ENCODE data around the gene KCTD10. TPM values are rescaled to one million over a fixed set of nuclear protein-coding genes. Genes with fewer than 3 reads are reported as not detected.
A peak's percentile ranks its signal among the peaks of the same experiment; 100 is the strongest.

Gene KCTD10
- total and polyA plus RNA-seq, 2 of the 13 experiments (the other 11 are each of a cell fraction or from before 2014, with no cell fraction given), result 6.9 to 25.4 TPM

DNA sequence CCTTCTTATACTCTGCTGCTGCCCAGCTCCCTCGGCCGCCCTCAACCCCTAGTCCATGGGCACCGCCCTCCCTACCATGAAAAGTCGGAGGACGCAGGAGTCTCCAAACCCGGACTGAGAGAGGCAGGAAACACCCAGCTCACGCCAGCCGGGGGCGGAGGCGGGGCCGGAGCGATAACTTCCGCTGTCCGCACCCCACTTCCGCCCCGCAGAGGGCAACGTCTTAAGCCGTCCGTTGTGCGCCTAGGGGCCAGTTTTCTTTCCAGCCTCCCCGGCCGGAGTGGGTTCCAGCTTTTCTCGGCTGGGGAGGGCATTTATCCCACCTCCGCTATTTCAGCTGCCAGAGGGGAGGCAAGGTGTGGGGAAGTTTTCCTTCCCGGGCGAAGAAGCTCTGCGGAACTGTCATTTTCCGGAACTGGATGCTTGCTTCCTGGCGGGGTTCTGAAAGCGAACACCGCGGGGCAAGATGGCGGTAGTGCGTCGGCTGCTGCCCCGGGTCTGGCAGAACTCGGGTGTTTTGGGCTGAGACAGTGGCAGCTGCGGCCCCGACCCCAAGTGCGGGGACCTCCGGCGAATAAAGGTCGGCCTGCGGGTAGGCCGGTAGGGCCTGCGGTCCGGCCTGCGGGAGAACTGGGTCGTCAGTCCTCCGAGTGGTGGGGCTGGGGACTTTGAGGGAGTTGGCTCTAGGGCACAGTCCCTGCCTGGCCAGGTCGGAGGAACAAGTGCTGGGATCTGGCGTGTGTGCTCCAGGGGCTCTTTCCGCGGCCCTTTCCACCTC, at the start of gene KCTD10, which contains the start of gene UBE3B (continued):
- peak; percentile 20; the same call in 1 of the 2 replicates for TF ChIP-seq TFAP4 (IDR thresholded peaks at IDR 0.05; ENCODE audit: borderline replicate concordance, low read depth)
- TF ChIP-seq, protein P1, sequence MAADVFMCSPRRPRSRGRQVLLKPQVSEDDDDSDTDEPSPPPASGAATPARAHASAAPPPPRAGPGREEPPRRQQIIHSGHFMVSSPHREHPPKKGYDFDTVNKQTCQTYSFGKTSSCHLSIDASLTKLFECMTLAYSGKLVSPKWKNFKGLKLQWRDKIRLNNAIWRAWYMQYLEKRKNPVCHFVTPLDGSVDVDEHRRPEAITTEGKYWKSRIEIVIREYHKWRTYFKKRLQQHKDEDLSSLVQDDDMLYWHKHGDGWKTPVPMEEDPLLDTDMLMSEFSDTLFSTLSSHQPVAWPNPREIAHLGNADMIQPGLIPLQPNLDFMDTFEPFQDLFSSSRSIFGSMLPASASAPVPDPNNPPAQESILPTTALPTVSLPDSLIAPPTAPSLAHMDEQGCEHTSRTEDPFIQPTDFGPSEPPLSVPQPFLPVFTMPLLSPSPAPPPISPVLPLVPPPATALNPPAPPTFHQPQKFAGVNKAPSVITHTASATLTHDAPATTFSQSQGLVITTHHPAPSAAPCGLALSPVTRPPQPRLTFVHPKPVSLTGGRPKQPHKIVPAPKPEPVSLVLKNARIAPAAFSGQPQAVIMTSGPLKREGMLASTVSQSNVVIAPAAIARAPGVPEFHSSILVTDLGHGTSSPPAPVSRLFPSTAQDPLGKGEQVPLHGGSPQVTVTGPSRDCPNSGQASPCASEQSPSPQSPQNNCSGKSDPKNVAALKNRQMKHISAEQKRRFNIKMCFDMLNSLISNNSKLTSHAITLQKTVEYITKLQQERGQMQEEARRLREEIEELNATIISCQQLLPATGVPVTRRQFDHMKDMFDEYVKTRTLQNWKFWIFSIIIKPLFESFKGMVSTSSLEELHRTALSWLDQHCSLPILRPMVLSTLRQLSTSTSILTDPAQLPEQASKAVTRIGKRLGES (CRISPR knock-in tag; IDR thresholded peaks at IDR 0.05; ENCODE audit: borderline replicate concordance), result 0 out of 2 replicates have a peak, but pooled peaks have one; percentile 59
- peak in 1 of 2 experiments; percentile 65; a peak in 2 of 4 replicates for TF ChIP-seq REST (IDR thresholded peaks at IDR 0.05; ENCODE audit: borderline replicate concordance in 1 of 2, low read depth in 1 of 2, low read length in 2 of 2)
- peak; percentile 61; the same call in 1 of the 2 replicates for TF ChIP-seq ETV5 (CRISPR knock-in tag; IDR thresholded peaks at IDR 0.05; ENCODE audit: borderline replicate concordance)
- TF ChIP-seq REPIN1 (CRISPR knock-in tag; IDR thresholded peaks at IDR 0.05; ENCODE audit: borderline replicate concordance, low read depth), result peak; percentile 63; the same call in 1 of the 2 replicates
- peak; percentile 84; the same call in 1 of the 2 replicates for TF ChIP-seq HOXD1 (CRISPR knock-in tag; IDR thresholded peaks at IDR 0.05)
- TF ChIP-seq MED8 (CRISPR knock-in tag; IDR thresholded peaks at IDR 0.05; ENCODE audit: insufficient replicate concordance), result peak; percentile 94
- peak; percentile 67; the same call in 1 of the 2 replicates for TF ChIP-seq ZNF337 (CRISPR knock-in tag; IDR thresholded peaks at IDR 0.05; ENCODE audit: borderline replicate concordance, low read depth)
- 0 out of 2 replicates have a peak, but pooled peaks have one; percentile 38 for TF ChIP-seq ZSCAN12 (CRISPR knock-in tag; IDR thresholded peaks at IDR 0.05)
- peak; percentile 56; the same call in 1 of the 2 replicates for TF ChIP-seq MYC (CRISPR knock-in tag; IDR thresholded peaks at IDR 0.05; ENCODE audit: borderline replicate concordance)
- TF ChIP-seq, protein P2, sequence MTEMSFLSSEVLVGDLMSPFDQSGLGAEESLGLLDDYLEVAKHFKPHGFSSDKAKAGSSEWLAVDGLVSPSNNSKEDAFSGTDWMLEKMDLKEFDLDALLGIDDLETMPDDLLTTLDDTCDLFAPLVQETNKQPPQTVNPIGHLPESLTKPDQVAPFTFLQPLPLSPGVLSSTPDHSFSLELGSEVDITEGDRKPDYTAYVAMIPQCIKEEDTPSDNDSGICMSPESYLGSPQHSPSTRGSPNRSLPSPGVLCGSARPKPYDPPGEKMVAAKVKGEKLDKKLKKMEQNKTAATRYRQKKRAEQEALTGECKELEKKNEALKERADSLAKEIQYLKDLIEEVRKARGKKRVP (CRISPR knock-in tag; IDR thresholded peaks at IDR 0.05), result 0 out of 4 replicates have a peak, but pooled peaks of 1 of the 2 experiments have one; percentile 20
- peak; percentile 56; the same call in 1 of the 2 replicates for TF ChIP-seq ATF7-NPFF (CRISPR knock-in tag; IDR thresholded peaks at IDR 0.05; ENCODE audit: low read depth)
- peak; percentile 52; the same call in 1 of the 2 replicates for TF ChIP-seq TARDBP (CRISPR knock-in tag; IDR thresholded peaks at IDR 0.05)
- peak; percentile 86; the same call in 1 of the 2 replicates for TF ChIP-seq ZNF20 (CRISPR knock-in tag; IDR thresholded peaks at IDR 0.05)
- 0 out of 2 replicates have a peak, but pooled peaks have one; percentile 60 for TF ChIP-seq BRCA1 (CRISPR knock-in tag; IDR thresholded peaks at IDR 0.05)
- TF ChIP-seq, protein P3, sequence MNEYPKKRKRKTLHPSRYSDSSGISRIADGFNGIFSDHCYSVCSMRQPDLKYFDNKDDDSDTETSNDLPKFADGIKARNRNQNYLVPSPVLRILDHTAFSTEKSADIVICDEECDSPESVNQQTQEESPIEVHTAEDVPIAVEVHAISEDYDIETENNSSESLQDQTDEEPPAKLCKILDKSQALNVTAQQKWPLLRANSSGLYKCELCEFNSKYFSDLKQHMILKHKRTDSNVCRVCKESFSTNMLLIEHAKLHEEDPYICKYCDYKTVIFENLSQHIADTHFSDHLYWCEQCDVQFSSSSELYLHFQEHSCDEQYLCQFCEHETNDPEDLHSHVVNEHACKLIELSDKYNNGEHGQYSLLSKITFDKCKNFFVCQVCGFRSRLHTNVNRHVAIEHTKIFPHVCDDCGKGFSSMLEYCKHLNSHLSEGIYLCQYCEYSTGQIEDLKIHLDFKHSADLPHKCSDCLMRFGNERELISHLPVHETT (CRISPR knock-in tag; conservative IDR thresholded peaks at IDR 0.05), result peak; percentile 76
- TF ChIP-seq SIX4 (CRISPR knock-in tag; IDR thresholded peaks at IDR 0.05), result no peak

All from HepG2 (cell line).